CD14-positive monocyte (primary cell): ENCODE results near the gene CCDC93. TPM values are rescaled to one million over a fixed set of nuclear protein-coding genes. Genes with fewer than 3 reads are reported as not detected.

Experiments
- DNase-seq, 3 donors: peaks; one replicate each; pipeline ENCODE4 v3.0.0-alpha.2; 2011 to 2022
- H2AFZ ChIP-seq: 2 replicates; pipeline ENCODE4 v1.6.0; 2012; ENCODE audit warnings: mild to moderate bottlenecking, low read depth, low read length, inconsistent platforms; ENCODE audit not compliant: insufficient read depth, poor library complexity, severe bottlenecking
- H3K27ac ChIP-seq, 2 donors: 1 replicate in 1 of 2; 2 replicates in 1 of 2; pipeline ENCODE4 v1.5.1; 2012 to 2013; ENCODE audit warnings: low read length in 2 of 2, control low read depth in 1 of 2, inconsistent platforms in 1 of 2, low read depth in 1 of 2, mild to moderate bottlenecking in 1 of 2
- H3K27me3 ChIP-seq, 2 donors: one replicate each; pipeline versions ENCODE4 v1.6.0 to v1.6.1; 2011 to 2013; ENCODE audit warnings: low read length in 2 of 2; ENCODE audit not compliant: control insufficient read depth in 2 of 2, insufficient read depth in 2 of 2
- H3K36me3 ChIP-seq, 2 donors: replicated peaks in 1 of 2; 1 replicate in 1 of 2; 2 replicates in 1 of 2; pipeline versions ENCODE4 v1.5.1 to v1.6.1; 2012 to 2013; ENCODE audit warnings: low read length in 2 of 2, control low read depth in 1 of 2, inconsistent platforms in 1 of 2, mild to moderate bottlenecking in 1 of 2; ENCODE audit not compliant: insufficient read depth in 2 of 2, control insufficient read depth in 1 of 2
- H3K4me1 ChIP-seq, 2 donors: 1 replicate in 1 of 2; 2 replicates in 1 of 2; pipeline versions ENCODE4 v1.5.1 to v1.6.1; 2012 to 2013; ENCODE audit warnings: low read length in 2 of 2, control low read depth in 1 of 2, inconsistent platforms in 1 of 2, mild to moderate bottlenecking in 1 of 2, moderate library complexity in 1 of 2; ENCODE audit not compliant: insufficient read depth in 2 of 2, control insufficient read depth in 1 of 2
- H3K4me2 ChIP-seq: replicated peaks from 2 replicates; pipeline ENCODE3; 2012; ENCODE audit warnings: low read length, moderate library complexity, mild to moderate bottlenecking; ENCODE audit not compliant: poor library complexity, severe bottlenecking; ENCODE audit errors: extremely low read depth
- H3K4me3 ChIP-seq, 3 experiments: fragments of 200-600 bp in 1 of 3; sonication (generic) in 1 of 3; replicated peaks in 1 of 3; 1 replicate in 2 of 3; 2 replicates in 1 of 3; pipeline ENCODE4 v1.5.1; 2011 to 2013; ENCODE audit warnings: low read length in 3 of 3, mild to moderate bottlenecking in 3 of 3, control low read depth in 2 of 3, low read depth in 2 of 3, inconsistent platforms in 1 of 3, moderate library complexity in 1 of 3
- H3K79me2 ChIP-seq: 2 replicates; pipeline ENCODE4 v1.6.0; 2012; ENCODE audit warnings: mild to moderate bottlenecking, control low read depth, inconsistent platforms, low read length, moderate library complexity; ENCODE audit not compliant: insufficient read depth
- H3K9ac ChIP-seq: 2 replicates; pipeline ENCODE4 v1.6.0; 2017; ENCODE audit warnings: low read length, mild to moderate bottlenecking; ENCODE audit not compliant: insufficient read depth, poor library complexity, severe bottlenecking
- H3K9me3 ChIP-seq, 2 donors: replicated peaks in 1 of 2; 1 replicate in 1 of 2; 2 replicates in 1 of 2; pipeline versions ENCODE4 v1.5.1 to v1.6.1; 2012 to 2013; ENCODE audit warnings: low read length in 2 of 2, control low read depth in 1 of 2; ENCODE audit not compliant: control insufficient read depth in 1 of 2, insufficient read depth in 1 of 2
- H4K20me1 ChIP-seq: 2 replicates; pipeline ENCODE4 v1.6.0; 2012; ENCODE audit warnings: mild to moderate bottlenecking, low read length, control low read depth, moderate library complexity; ENCODE audit not compliant: insufficient read depth
- H3K27ac Mint-ChIP-seq, 7 donors: one replicate each; pipeline ENCODE4 v1.8.0; 2020; ENCODE audit warnings: mild to moderate bottlenecking in 7 of 7, mixed read lengths in 7 of 7, moderate library complexity in 6 of 7, inconsistent platforms in 2 of 7
- H3K27me3 Mint-ChIP-seq, 3 donors: one replicate each; pipeline ENCODE4 v1.8.0; 2021 to 2022; ENCODE audit warnings: low read depth in 3 of 3, mild to moderate bottlenecking in 3 of 3, mixed read lengths in 3 of 3, moderate library complexity in 3 of 3, inconsistent platforms in 1 of 3
- H3K36me3 Mint-ChIP-seq, 2 donors: one replicate each; pipeline ENCODE4 v1.8.0; 2020; ENCODE audit warnings: mixed read lengths in 2 of 2, inconsistent platforms in 1 of 2, mild to moderate bottlenecking in 1 of 2
- H3K4me1 Mint-ChIP-seq: one replicate; pipeline ENCODE4 v1.8.0; 2020; ENCODE audit warnings: mild to moderate bottlenecking, mixed read lengths
- H3K4me3 Mint-ChIP-seq, 2 donors: one replicate each; pipeline ENCODE4 v1.8.0; 2020; ENCODE audit warnings: mild to moderate bottlenecking in 2 of 2, mixed read lengths in 2 of 2, moderate library complexity in 1 of 2
- H3K9me3 Mint-ChIP-seq, 7 donors: one replicate each; pipeline ENCODE4 v1.8.0; 2020 to 2022; ENCODE audit warnings: mixed read lengths in 7 of 7, mild to moderate bottlenecking in 6 of 7, moderate library complexity in 6 of 7, inconsistent platforms in 2 of 7
- CTCF ChIP-seq: fragments of 200-600 bp; IDR thresholded peaks from one replicate; pipeline ENCODE4 v1.8.0; 2022; ENCODE audit warnings: antibody characterized with exemption, mild to moderate bottlenecking
- WGBS: methylation state at CpG from one replicate; pipeline ENCODE4 v1.1.5; 2013; ENCODE audit warnings: missing lambda C conversion rate; ENCODE audit not compliant: insufficient coverage; 5-methylcytosine and 5-hydroxymethylcytosine counted together
- intact Hi-C, 2 donors: fragments of 100-400 bp; cut with micrococcal nuclease; formaldehyde crosslinking; loops; one replicate each; pipeline versions ENCODE4 v1.15.0 to v1.15.1; 2023
- polyA plus RNA-seq, 3 donors: library from polyadenylated mRNA; depleted of rRNA in 1 of 3; unstranded in 2 of 3; stranded (reverse) in 1 of 3; fragments of 300-500 nt in 2 of 3; fragments of >200 nt in 1 of 3; fragmentation: Illumina TruSeq in 2 of 3; gene quantifications; 1 replicate in 2 of 3; 2 replicates in 1 of 3; pipeline ENCODE4 v1.2.3, GENCODE V29; 2012 to 2021

Gene CCDC93
- polyA plus RNA-seq, 3 donors, result 2.5 to 20.7 (median 5.8) TPM

GRCh38 chr2:117936871-117937428 is 76.9 kb downstream of the CCDC93 start:
- no peaks in the 10 kb centered on the region for H3K4me1 Mint-ChIP-seq
- no peak overlapping the region for H3K27ac ChIP-seq
- no peak overlapping the region for H3K4me3 Mint-ChIP-seq
- no peak overlapping the region for H3K4me2 ChIP-seq
- 97% methylated on average over 5 of the region's 5 CpGs for WGBS
- H3K36me3 ChIP-seq, result peaks cover 99 to 100% of the 10 kb centered on the region in 2 donors
- DNase-seq, result no peak
- no peaks in the 10 kb centered on the region for H3K4me1 ChIP-seq
- no peaks in the 10 kb centered on the region for H3K9me3 Mint-ChIP-seq
- TF ChIP-seq CTCF, result no peak
- no peak overlapping the region for H2AFZ ChIP-seq
- peaks cover 94 to 99% of the 10 kb centered on the region in 2 donors for H3K36me3 Mint-ChIP-seq
- intact Hi-C loops, result loop anchor here in 1 of 2 donors (5.0 kb wide), 1 partner anchor 105 kb away; no protein-coding TSS in a partner anchor
- no peaks in the 10 kb centered on the region for H3K79me2 ChIP-seq
- no peak overlapping the region for H3K27ac Mint-ChIP-seq
- no peaks in the 10 kb centered on the region for H3K27me3 ChIP-seq
- no peak overlapping the region for H3K9ac ChIP-seq
- no peaks in the 10 kb centered on the region for H3K9me3 ChIP-seq
- H3K4me3 ChIP-seq, result no peak overlapping the region
- no peaks in the 10 kb centered on the region for H4K20me1 ChIP-seq
- peaks cover 0 to 2% (median 0%) of the 10 kb centered on the region in 3 donors for H3K27me3 Mint-ChIP-seq

GRCh38 chr2:117935954-117936353 is 77.9 kb downstream of the CCDC93 start:
- WGBS, result no CpG with 5 or more reads among the region's 1 CpG
- H4K20me1 ChIP-seq, result no peaks in the 10 kb centered on the region
- H3K9me3 Mint-ChIP-seq, result no peaks in the 10 kb centered on the region
- no peak overlapping the region for H3K4me2 ChIP-seq
- DNase-seq, result no peak
- H3K27ac Mint-ChIP-seq, result peak overlapping the region in 1 of 7 donors; percentile 22
- H3K79me2 ChIP-seq, result no peaks in the 10 kb centered on the region
- TF ChIP-seq CTCF, result no peak
- H3K9ac ChIP-seq, result no peak overlapping the region
- H3K36me3 Mint-ChIP-seq, result peaks cover 94 to 99% of the 10 kb centered on the region in 2 donors
- no peak overlapping the region for H3K27ac ChIP-seq
- no peak overlapping the region for H2AFZ ChIP-seq
- no peaks in the 10 kb centered on the region for H3K4me1 Mint-ChIP-seq
- no peak overlapping the region for H3K4me3 Mint-ChIP-seq
- peaks cover 0 to 2% (median 0%) of the 10 kb centered on the region in 3 donors for H3K27me3 Mint-ChIP-seq
- no peaks in the 10 kb centered on the region for H3K9me3 ChIP-seq
- H3K4me1 ChIP-seq, result no peaks in the 10 kb centered on the region
- intact Hi-C loops, result loop anchor here in 1 of 2 donors (5.0 kb wide), 1 partner anchor 104 kb away; no protein-coding TSS in a partner anchor
- peaks cover 96 to 100% of the 10 kb centered on the region in 2 donors for H3K36me3 ChIP-seq
- no peaks in the 10 kb centered on the region for H3K27me3 ChIP-seq
- H3K4me3 ChIP-seq, result no peak overlapping the region
